Stimulated activated CD4-positive, alpha-beta T cell treated with anti-CD3 and anti-CD28 coated beads, Interleukin-12 subunit alpha, Interleukin-12 subunit beta, amount 100 ng/mL, for 4 hours (primary cell): ENCODE data around the gene NUDT19.
"Not testable (repeated sequence)": the region's sequence is repeated elsewhere in the genome, so short reads cannot be mapped to it uniquely, and the experiment has no call there.

Source experiments
- DNase-seq: peaks from one replicate; pipeline ENCODE4 v3.0.0-alpha.2; 2020

The NUDT19 gene

DNA sequence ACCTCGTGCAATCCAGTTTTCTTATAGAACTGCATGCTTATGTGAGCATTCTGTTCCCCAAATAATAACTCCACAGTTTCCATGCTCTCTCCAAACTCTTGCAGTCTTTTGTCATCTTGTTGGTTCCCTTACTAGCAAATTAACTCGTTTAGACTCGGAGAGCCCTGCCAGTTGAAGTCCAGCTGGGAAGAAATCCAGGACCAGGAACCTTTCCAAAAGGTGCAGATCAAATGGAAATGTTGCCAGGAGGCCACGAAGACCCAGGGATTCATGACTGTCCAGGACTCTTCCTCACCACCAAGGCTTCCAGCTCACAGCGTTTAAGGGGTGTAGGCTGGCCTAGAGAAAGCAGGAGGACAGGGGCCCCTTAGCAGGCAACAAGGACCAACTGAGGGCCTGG lies 25.9 kb downstream of the NUDT19 start:
- no peak for DNase-seq

GRCh38 chr19:32718286-32718685 lies 26.7 kb downstream of the NUDT19 start:
- no peak for DNase-seq

- no peak for DNase-seq
These were observed 28.0 kb downstream of the NUDT19 start, which contains the start of gene TDRD12 for GRCh38 chr19:32719611-32720059. Gene TDRD12 (plus strand): TSS chr19:32719767. CDS start chr19:32720073, 306 bp downstream.

- DNase-seq = no peak
These were observed 28.8 kb downstream of the NUDT19 start for GRCh38 chr19:32720216-32720935.

GRCh38 chr19:32720936-32721250 lies 29.3 kb downstream of the NUDT19 start:
- no peak for DNase-seq

DNA sequence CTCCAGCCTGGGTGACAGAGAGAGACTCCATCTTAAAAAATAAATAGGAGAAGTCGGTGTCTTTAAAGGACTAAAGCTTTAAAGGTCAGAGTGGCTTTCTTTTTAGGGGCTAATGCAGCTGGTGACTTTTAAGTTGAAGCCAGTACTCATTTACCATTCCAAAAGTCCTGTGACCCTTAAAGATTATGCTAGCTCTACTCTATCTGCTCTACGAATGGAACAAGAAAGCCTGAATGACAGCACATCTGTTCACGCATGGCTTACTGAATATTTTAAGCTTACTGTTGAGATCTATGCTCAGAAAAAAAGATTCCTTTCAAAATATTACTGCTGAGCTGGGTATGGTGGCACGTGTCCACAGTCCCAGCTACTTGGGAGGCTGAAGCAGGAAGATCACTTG lies 44.3 kb downstream of the NUDT19 start:
- no peak for DNase-seq

DNA sequence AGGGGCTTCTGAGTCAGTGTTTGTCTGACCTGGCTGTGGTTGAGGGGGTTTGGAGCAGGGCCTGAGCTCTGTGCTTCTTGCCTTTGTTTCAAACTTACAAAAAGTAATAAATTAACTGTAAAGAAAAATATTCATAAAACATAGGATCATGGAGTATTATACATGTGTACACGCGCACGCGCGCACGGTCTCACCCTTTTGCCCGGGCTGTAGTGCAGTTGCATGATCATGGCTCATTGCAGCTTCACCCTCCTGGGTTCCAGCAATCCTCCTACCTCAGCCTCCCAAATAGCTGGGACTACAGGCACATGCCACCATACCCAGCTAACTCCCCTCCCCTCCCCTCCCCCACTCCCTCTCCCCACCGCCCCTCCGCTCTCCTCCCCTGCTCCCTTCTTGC lies 51.4 kb downstream of the NUDT19 start:
- no peak for DNase-seq

GRCh38 chr19:32743447-32743846 lies 51.8 kb downstream of the NUDT19 start:
- no peak for DNase-seq

GRCh38 chr19:32744555-32745325 lies 53.1 kb downstream of the NUDT19 start:
- no peak for DNase-seq

- not testable (repeated sequence) for DNase-seq
These were observed 54.1 kb downstream of the NUDT19 start for GRCh38 chr19:32745594-32746251.

- DNase-seq = not testable (repeated sequence)
These were observed 55.1 kb downstream of the NUDT19 start for GRCh38 chr19:32746631-32747196.

GRCh38 chr19:32748497-32748896 lies 56.9 kb downstream of the NUDT19 start:
- DNase-seq = no peak

GRCh38 chr19:32748948-32749347 lies 57.3 kb downstream of the NUDT19 start:
- no peak for DNase-seq

GRCh38 chr19:32749361-32749760 lies 57.7 kb downstream of the NUDT19 start:
- no peak for DNase-seq

DNA sequence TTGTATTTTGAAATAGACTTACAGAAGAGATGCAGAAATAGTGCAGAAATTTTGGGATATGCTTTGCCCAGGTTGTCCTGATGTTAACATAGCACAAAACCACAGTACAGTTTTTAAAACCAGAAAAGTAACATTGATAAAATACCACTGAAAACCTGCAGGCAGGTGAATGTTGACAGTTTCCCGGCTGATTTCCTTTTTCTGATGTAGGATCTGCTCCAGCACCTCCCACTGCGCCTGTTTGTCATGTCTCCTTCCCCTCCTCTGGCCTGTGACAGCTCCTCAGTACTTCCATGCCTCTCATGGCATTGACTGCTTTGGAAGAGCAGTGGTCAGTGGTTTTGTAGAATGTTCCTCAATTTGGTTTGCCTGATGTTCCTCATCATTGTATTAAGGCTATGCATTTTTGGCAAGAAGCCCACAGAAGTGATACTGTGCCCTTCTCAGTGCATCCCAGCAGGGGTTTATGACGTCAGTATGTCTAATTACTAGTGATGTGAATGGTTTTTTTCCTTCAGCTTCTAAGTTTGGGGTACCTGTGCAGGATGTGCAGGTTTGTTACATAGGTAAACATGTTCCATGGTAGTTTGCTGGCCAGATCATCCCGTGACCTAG lies 58.9 kb downstream of the NUDT19 start:
- DNase-seq = no peak

GRCh38 chr19:32751066-32751465 lies 59.4 kb downstream of the NUDT19 start:
- no peak for DNase-seq

DNA sequence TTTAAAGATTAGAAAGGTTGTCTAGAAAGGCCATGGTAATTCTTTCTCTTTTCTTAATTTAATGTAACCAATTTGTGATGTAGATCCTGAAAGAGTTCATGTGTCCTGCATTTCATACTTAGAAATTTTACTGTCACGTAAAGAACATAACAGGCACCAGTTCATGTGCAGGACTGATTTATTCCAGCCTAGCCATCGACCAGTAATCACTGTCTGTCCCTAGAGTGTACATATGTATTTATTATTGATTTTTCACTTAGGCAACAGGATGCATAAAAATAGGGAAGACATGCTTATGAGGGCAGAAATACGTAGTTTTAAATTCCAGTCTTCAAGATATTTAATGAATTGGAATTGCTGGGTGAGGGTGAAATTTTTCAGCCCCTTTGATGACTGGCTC lies 65.6 kb downstream of the NUDT19 start:
- no peak for DNase-seq
